ENCODE data around the gene RTRAF. TPM values are rescaled to one million over a fixed set of nuclear protein-coding genes. Genes with fewer than 3 reads are reported as not detected.

The RTRAF gene
- total RNA-seq, 1 experiment from 2014 or later: 282 TPM

DNA sequence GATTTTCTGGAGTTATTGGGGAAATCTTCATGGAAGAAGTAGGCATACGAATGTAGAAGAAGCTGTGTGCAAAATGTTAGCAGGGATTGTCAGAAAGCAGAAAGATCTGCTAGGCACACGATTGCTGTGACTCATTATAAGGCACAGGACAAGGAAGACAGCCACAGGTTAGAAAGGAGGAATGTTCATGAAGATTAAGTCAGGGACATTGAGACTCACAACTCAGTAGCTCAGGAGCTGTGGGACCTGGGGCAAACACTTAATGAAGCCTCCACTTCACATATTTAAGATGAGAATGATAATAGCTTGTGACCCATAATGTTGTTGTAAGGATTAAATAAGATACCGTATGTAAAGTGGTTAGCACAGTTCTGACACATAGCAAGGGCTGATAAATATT lies 26.6 kb upstream of the RTRAF start (continued):
- TF ChIP-seq, protein P1, sequence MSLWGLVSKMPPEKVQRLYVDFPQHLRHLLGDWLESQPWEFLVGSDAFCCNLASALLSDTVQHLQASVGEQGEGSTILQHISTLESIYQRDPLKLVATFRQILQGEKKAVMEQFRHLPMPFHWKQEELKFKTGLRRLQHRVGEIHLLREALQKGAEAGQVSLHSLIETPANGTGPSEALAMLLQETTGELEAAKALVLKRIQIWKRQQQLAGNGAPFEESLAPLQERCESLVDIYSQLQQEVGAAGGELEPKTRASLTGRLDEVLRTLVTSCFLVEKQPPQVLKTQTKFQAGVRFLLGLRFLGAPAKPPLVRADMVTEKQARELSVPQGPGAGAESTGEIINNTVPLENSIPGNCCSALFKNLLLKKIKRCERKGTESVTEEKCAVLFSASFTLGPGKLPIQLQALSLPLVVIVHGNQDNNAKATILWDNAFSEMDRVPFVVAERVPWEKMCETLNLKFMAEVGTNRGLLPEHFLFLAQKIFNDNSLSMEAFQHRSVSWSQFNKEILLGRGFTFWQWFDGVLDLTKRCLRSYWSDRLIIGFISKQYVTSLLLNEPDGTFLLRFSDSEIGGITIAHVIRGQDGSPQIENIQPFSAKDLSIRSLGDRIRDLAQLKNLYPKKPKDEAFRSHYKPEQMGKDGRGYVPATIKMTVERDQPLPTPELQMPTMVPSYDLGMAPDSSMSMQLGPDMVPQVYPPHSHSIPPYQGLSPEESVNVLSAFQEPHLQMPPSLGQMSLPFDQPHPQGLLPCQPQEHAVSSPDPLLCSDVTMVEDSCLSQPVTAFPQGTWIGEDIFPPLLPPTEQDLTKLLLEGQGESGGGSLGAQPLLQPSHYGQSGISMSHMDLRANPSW (CRISPR knock-in tag; conservative IDR thresholded peaks at IDR 0.05; ENCODE audit: low read depth): no peak
- TF ChIP-seq ZMAT4 (CRISPR knock-in tag; IDR thresholded peaks at IDR 0.05): no peak

GRCh38 chr14:51963286-51963685 lies 26.1 kb upstream of the RTRAF start:
- Mint-ChIP-seq H3K27ac (no peak overlapping the region), H3K36me3 (peaks cover 20% of the 10 kb centered on the region), H3K4me1 (peaks cover 14% of the 10 kb centered on the region), H3K9me3 (peaks cover 21% of the 10 kb centered on the region), H3K4me3 (no peak overlapping the region), H3K27me3 (ENCODE audit: low read depth) (no peaks in the 10 kb centered on the region; the same call in none of the 2 replicates)
- no peak for TF ChIP-seq NR3C1 (CRISPR knock-in tag; conservative IDR thresholded peaks at IDR 0.05; ENCODE audit: low read depth)
- TF ChIP-seq SOX15 (CRISPR knock-in tag; IDR thresholded peaks at IDR 0.05): no peak
- TF ChIP-seq, protein P2, sequence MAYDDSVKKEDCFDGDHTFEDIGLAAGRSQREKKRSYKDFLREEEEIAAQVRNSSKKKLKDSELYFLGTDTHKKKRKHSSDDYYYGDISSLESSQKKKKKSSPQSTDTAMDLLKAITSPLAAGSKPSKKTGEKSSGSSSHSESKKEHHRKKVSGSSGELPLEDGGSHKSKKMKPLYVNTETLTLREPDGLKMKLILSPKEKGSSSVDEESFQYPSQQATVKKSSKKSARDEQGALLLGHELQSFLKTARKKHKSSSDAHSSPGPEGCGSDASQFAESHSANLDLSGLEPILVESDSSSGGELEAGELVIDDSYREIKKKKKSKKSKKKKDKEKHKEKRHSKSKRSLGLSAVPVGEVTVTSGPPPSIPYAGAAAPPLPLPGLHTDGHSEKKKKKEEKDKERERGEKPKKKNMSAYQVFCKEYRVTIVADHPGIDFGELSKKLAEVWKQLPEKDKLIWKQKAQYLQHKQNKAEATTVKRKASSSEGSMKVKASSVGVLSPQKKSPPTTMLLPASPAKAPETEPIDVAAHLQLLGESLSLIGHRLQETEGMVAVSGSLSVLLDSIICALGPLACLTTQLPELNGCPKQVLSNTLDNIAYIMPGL (CRISPR knock-in tag; IDR thresholded peaks at IDR 0.05): no peak
- TF ChIP-seq ERG (CRISPR knock-in tag; IDR thresholded peaks at IDR 0.05): no peak
- no peak for TF ChIP-seq ATF3 (CRISPR knock-in tag; conservative IDR thresholded peaks at IDR 0.05)
- no peak for TF ChIP-seq ZNF671 (CRISPR knock-in tag; IDR thresholded peaks at IDR 0.05)
- no peak for TF ChIP-seq TP53 (CRISPR knock-in tag; IDR thresholded peaks at IDR 0.05)
- TF ChIP-seq ZBTB43 (CRISPR knock-in tag; IDR thresholded peaks at IDR 0.05): no peak
- no peak for TF ChIP-seq ZNF317 (CRISPR knock-in tag; IDR thresholded peaks at IDR 0.05; ENCODE audit: borderline replicate concordance, low read depth)
- no peak for TF ChIP-seq ARID4B (CRISPR knock-in tag; IDR thresholded peaks at IDR 0.05; ENCODE audit: borderline replicate concordance)
- TF ChIP-seq, protein P3, sequence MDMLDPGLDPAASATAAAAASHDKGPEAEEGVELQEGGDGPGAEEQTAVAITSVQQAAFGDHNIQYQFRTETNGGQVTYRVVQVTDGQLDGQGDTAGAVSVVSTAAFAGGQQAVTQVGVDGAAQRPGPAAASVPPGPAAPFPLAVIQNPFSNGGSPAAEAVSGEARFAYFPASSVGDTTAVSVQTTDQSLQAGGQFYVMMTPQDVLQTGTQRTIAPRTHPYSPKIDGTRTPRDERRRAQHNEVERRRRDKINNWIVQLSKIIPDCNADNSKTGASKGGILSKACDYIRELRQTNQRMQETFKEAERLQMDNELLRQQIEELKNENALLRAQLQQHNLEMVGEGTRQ (CRISPR knock-in tag; IDR thresholded peaks at IDR 0.05): no peak
- TF ChIP-seq ZNF219 (CRISPR knock-in tag; IDR thresholded peaks at IDR 0.05; ENCODE audit: borderline replicate concordance): no peak
- no peak for TF ChIP-seq GABPB1 (CRISPR knock-in tag; IDR thresholded peaks at IDR 0.05)
- TF ChIP-seq, protein P4, sequence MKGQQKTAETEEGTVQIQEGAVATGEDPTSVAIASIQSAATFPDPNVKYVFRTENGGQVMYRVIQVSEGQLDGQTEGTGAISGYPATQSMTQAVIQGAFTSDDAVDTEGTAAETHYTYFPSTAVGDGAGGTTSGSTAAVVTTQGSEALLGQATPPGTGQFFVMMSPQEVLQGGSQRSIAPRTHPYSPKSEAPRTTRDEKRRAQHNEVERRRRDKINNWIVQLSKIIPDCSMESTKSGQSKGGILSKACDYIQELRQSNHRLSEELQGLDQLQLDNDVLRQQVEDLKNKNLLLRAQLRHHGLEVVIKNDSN (CRISPR knock-in tag; IDR thresholded peaks at IDR 0.05): no peak
- TF ChIP-seq E2F4 (CRISPR knock-in tag; IDR thresholded peaks at IDR 0.05; ENCODE audit: borderline replicate concordance, low read depth): no peak
- no peak for TF ChIP-seq EMX1 (CRISPR knock-in tag; IDR thresholded peaks at IDR 0.05)
- CTCF ChIA-PET: interaction anchor here (0.8 kb wide), 1 partner anchor 16 kb away, joined by 4 read pairs; no protein-coding TSS in a partner anchor
- no peak for DNase-seq (ENCODE audit: low spot score)
- no peak for ATAC-seq
- POLR2A ChIA-PET: no interaction called here

All from WTC11 (cell line).